HEK293T (cell line): ENCODE results near the gene TMEM156.

Experiments used
- CTCF ChIA-PET: fragments of 350-600 bp; formaldehyde crosslinking; extraction: SDS; loops from one replicate; lab custom pipeline; 2021; ENCODE audit warnings: antibody characterized with exemption, inconsistent platforms; lab: Yijun Ruan, JAX
- POLR2A ChIA-PET: fragments of 350-600 bp; formaldehyde crosslinking; extraction: SDS; loops from one replicate; lab custom pipeline; 2020; ENCODE audit warnings: antibody characterized with exemption, inconsistent platforms; lab: Yijun Ruan, JAX
- DNase-seq: peaks from one replicate; pipeline ENCODE4 v3.0.0; 2012; ENCODE audit warnings: mixed read lengths; ENCODE audit errors: extremely low spot score
- ARNT ChIP-seq: fragments of 450-650 bp; IDR thresholded peaks from 2 replicates; pipeline ENCODE4 v1.6.1; 2017; ENCODE audit warnings: mild to moderate bottlenecking
- BHLHE40 ChIP-seq: fragments of 450-650 bp; IDR thresholded peaks from 2 replicates; pipeline ENCODE4 v1.6.1; 2016; ENCODE audit warnings: mild to moderate bottlenecking, moderate library complexity, borderline replicate concordance
- CTBP1 ChIP-seq: fragments of 450-650 bp; IDR thresholded peaks from 2 replicates; pipeline ENCODE4 v1.6.1; 2016; ENCODE audit warnings: borderline replicate concordance
- ELF4 ChIP-seq: fragments of 450-650 bp; IDR thresholded peaks from 2 replicates; pipeline ENCODE4 v1.6.1; 2017; ENCODE audit warnings: antibody characterized with exemption
- FOXA1 ChIP-seq: fragments of 450-650 bp; IDR thresholded peaks from 2 replicates; pipeline ENCODE4 v1.6.1; 2016; ENCODE audit warnings: mild to moderate bottlenecking
- FOXK2 ChIP-seq: fragments of 450-650 bp; IDR thresholded peaks from 2 replicates; pipeline ENCODE4 v1.6.1; 2016; ENCODE audit warnings: mild to moderate bottlenecking
- FOXM1 ChIP-seq: fragments of 450-650 bp; IDR thresholded peaks from 2 replicates; pipeline ENCODE4 v1.6.1; 2017; ENCODE audit warnings: mild to moderate bottlenecking, borderline replicate concordance
- HDGF ChIP-seq: fragments of 450-650 bp; IDR thresholded peaks from 2 replicates; pipeline ENCODE4 v1.6.1; 2017; ENCODE audit warnings: antibody characterized with exemption, borderline replicate concordance
- L3MBTL2 ChIP-seq: fragments of 450-650 bp; conservative IDR thresholded peaks from 2 replicates; pipeline ENCODE4 v1.6.1; 2016; ENCODE audit warnings: mild to moderate bottlenecking
- LEF1 ChIP-seq: fragments of 450-650 bp; IDR thresholded peaks from 2 replicates; pipeline ENCODE4 v1.6.1; 2017; ENCODE audit warnings: mild to moderate bottlenecking, borderline replicate concordance
- NFRKB ChIP-seq: fragments of 450-650 bp; IDR thresholded peaks from 2 replicates; pipeline ENCODE4 v1.6.1; 2016; ENCODE audit warnings: mild to moderate bottlenecking, moderate library complexity
- PKNOX1 ChIP-seq: fragments of 450-650 bp; IDR thresholded peaks from 2 replicates; pipeline ENCODE4 v1.6.1; 2016
- SP1 ChIP-seq: fragments of 450-650 bp; IDR thresholded peaks from 2 replicates; pipeline ENCODE4 v1.6.1; 2017
- SUZ12 ChIP-seq: fragments of 450-650 bp; IDR thresholded peaks from 2 replicates; pipeline ENCODE4 v1.6.1; 2016; ENCODE audit warnings: mild to moderate bottlenecking
- TARDBP ChIP-seq: fragments of 450-650 bp; IDR thresholded peaks from 2 replicates; pipeline ENCODE4 v1.6.1; 2016
- ZNF384 ChIP-seq: fragments of 450-650 bp; IDR thresholded peaks from 2 replicates; pipeline ENCODE4 v1.6.1; 2016

TMEM156 gene

GRCh38 chr4:38979081-38979480 is 53.1 kb downstream of the TMEM156 start:
- DNase-seq: no peak
- POLR2A ChIA-PET: no interaction called here
- CTCF ChIA-PET: interaction anchor here (0.7 kb wide), 1 partner anchor 14 kb away, joined by 3 read pairs; no protein-coding TSS in a partner anchor
- TF ChIP-seq FOXA1 (no peak), TARDBP (no peak), FOXK2 (no peak), LEF1 (no peak), SP1 (no peak), ZNF384 (no peak), FOXM1 (no peak), CTBP1 (no peak), NFRKB (no peak), L3MBTL2 (no peak), ELF4 (no peak), SUZ12 (no peak), PKNOX1 (no peak), HDGF (no peak), ARNT (no peak), BHLHE40 (no peak)

- ChIA-PET CTCF (no interaction called here), POLR2A (no interaction called here)
- TF ChIP-seq NFRKB (no peak), ELF4 (no peak), SP1 (no peak), L3MBTL2 (no peak), LEF1 (no peak), PKNOX1 (no peak), CTBP1 (no peak), ARNT (no peak), FOXA1 (no peak), SUZ12 (no peak), TARDBP (no peak), ZNF384 (no peak), FOXM1 (no peak), FOXK2 (no peak), BHLHE40 (no peak)
- no peak for DNase-seq
These were observed 55.9 kb downstream of the TMEM156 start for GRCh38 chr4:38976308-38976707.

GRCh38 chr4:38968668-38969067 is 63.5 kb downstream of the TMEM156 start:
- TF ChIP-seq ELF4 (no peak), TARDBP (no peak), FOXK2 (no peak), HDGF (no peak), SUZ12 (no peak), ZNF384 (no peak), NFRKB (no peak), SP1 (no peak), L3MBTL2 (no peak)
- CTCF ChIA-PET: no interaction called here
- no peak for DNase-seq
- POLR2A ChIA-PET: no interaction called here

- no peak for TF ChIP-seq L3MBTL2
- no peak for TF ChIP-seq ZNF384
- TF ChIP-seq FOXK2: no peak
- TF ChIP-seq CTBP1: no peak
- no peak for TF ChIP-seq FOXA1
- no peak for TF ChIP-seq TARDBP
- no peak for TF ChIP-seq BHLHE40
- TF ChIP-seq ELF4: no peak
- no peak for TF ChIP-seq ARNT
- no peak for TF ChIP-seq HDGF
- no peak for TF ChIP-seq NFRKB
- TF ChIP-seq SP1: no peak
- TF ChIP-seq LEF1: no peak
- TF ChIP-seq PKNOX1: no peak
- no peak for TF ChIP-seq SUZ12
- TF ChIP-seq FOXM1: no peak
- DNase-seq: no peak
- ChIA-PET CTCF (no interaction called here), POLR2A (no interaction called here)
These were observed 64.7 kb downstream of the TMEM156 start for GRCh38 chr4:38967260-38968095.

- no peak for DNase-seq
- TF ChIP-seq PKNOX1 (no peak), BHLHE40 (no peak), TARDBP (no peak), FOXK2 (no peak), LEF1 (no peak), FOXA1 (no peak), HDGF (no peak), ELF4 (no peak), CTBP1 (no peak)
- POLR2A ChIA-PET: no interaction called here
- CTCF ChIA-PET: no interaction called here
These were observed 66.3 kb downstream of the TMEM156 start for GRCh38 chr4:38965866-38966265.
